H1 (cell line): ENCODE data around the gene SLC2A13. TPM values are rescaled to one million over a fixed set of nuclear protein-coding genes. Genes with fewer than 3 reads are reported as not detected.

Experiments
- MAX ChIP-seq: IDR thresholded peaks from 2 replicates; pipeline ENCODE4 v1.6.1; 2012; ENCODE audit warnings: inconsistent platforms
- POLR2A ChIP-seq, 2 experiments: IDR thresholded peaks; 1 replicate in 1 of 2; 2 replicates in 1 of 2; pipeline ENCODE4 v1.6.1; 2011; ENCODE audit warnings: low read depth in 2 of 2, low read length in 2 of 2, mild to moderate bottlenecking in 2 of 2; ENCODE audit errors: control extremely low read depth in 1 of 2
- SIN3A ChIP-seq, 2 experiments: IDR thresholded peaks in 1 of 2; conservative IDR thresholded peaks in 1 of 2; 2 replicates each; pipeline ENCODE4 v1.6.1; 2011 to 2012; ENCODE audit warnings: low read length in 2 of 2, improper control_type of control experiment in 1 of 2, low read depth in 1 of 2, mild to moderate bottlenecking in 1 of 2
- SIRT6 ChIP-seq: IDR thresholded peaks from one replicate; pipeline ENCODE4 v1.7.1; 2012; ENCODE audit warnings: low read length, inconsistent platforms
- polyA plus RNA-seq, 7 experiments: library from polyadenylated mRNA; depleted of rRNA in 3 of 7; stranded (reverse) in 5 of 7; unstranded in 2 of 7; fragments of >200 nt in 5 of 7; fragments of 200-250 nt in 2 of 7; gene quantifications; 1 replicate in 5 of 7; 2 replicates in 1 of 7; 4 replicates in 1 of 7; pipeline versions ENCODE4 v1.2.1 to v1.2.3, GENCODE V29; 2011 to 2013; ENCODE audit warnings: missing spikeins in 2 of 7, mixed read lengths in 2 of 7
- small RNA-seq: library from polyadenylated mRNA; stranded (forward); fragments of <200 nt; extraction: miRNeasy Mini kit (QIAGEN cat#:217004); gene quantifications from one replicate; pipeline ENCODE3, GENCODE V24; 2013; ENCODE audit not compliant: insufficient read depth
- total RNA-seq: library from RNA; stranded (reverse); fragmentation: NEBNext Ultra II Directional; extraction: Animal tissue kit (Norgen Biotek cat#: 25700); gene quantifications from 2 replicates; pipeline ENCODE4 v1.2.1, GENCODE V29; 2021

The SLC2A13 gene
- total and polyA plus RNA-seq, 2 of the 8 experiments (the other 6 are each of a cell fraction or from before 2014, with no cell fraction given) = 2.8 to 9.6 TPM

GRCh38 chr12:39712334-39712733, 393.5 kb downstream of the SLC2A13 start (continued):
- TF ChIP-seq MAX (no peak), SIRT6 (no peak), SIN3A (conservative IDR thresholded peaks at IDR 0.05 in 1 of 2, IDR thresholded peaks at IDR 0.05 in 1 of 2; ENCODE audit: low read depth in 1 of 2, low read length in 2 of 2) (no peak), POLR2A (IDR thresholded peaks at IDR 0.05; ENCODE audit: control extremely low read depth in 1 of 2, low read depth in 2 of 2, low read length in 2 of 2) (no peak)

Small RNA genes within 50 kb of the gene (small RNA-seq; reads per million reads assigned to genes)
- not detected for gene RF00414

Other genes with a start within 250 kb of the SLC2A13 start
- 0.13 and 0.19 TPM in 2 replicates for gene LRRK2, start 118.9 kb upstream of the SLC2A13 start, total RNA-seq
- gene LRRK2, start 118.9 kb upstream of the SLC2A13 start, polyA plus RNA-seq (2011; rRNA removed) = 0.06 TPM in 1 of 2 replicates, not detected in the other